Adipocyte (in vitro differentiated cells): ENCODE measurements around the gene ENTPD5.
"Not testable (repeated sequence)": the region's sequence is repeated elsewhere in the genome, so short reads cannot be mapped to it uniquely, and the experiment has no call there.

ENCODE experiments used
- DNase-seq: peaks from one replicate; pipeline ENCODE4 v3.0.0-alpha.2; 2015; ENCODE audit warnings: low read depth
- H3K27me3 ChIP-seq: replicated peaks from 2 replicates; pipeline ENCODE4 v1.7.0; 2013; ENCODE audit warnings: mild to moderate bottlenecking, low read length, moderate library complexity; ENCODE audit not compliant: control insufficient read depth, insufficient read depth
- H3K36me3 ChIP-seq: 2 replicates; pipeline ENCODE4 v1.7.0; 2013; ENCODE audit warnings: low read length, mild to moderate bottlenecking, moderate library complexity; ENCODE audit not compliant: control insufficient read depth, insufficient read depth, severe bottlenecking
- H3K4me1 ChIP-seq: 2 replicates; pipeline ENCODE4 v1.7.0; 2013; ENCODE audit warnings: mild to moderate bottlenecking, low read length, moderate library complexity; ENCODE audit not compliant: control insufficient read depth, insufficient read depth
- H3K4me3 ChIP-seq: 2 replicates; pipeline ENCODE4 v1.7.0; 2013; ENCODE audit warnings: mild to moderate bottlenecking, low read length, moderate library complexity
- H3K9ac ChIP-seq: 2 replicates; pipeline ENCODE4 v1.7.0; 2013; ENCODE audit warnings: mild to moderate bottlenecking, low read length, moderate library complexity
- H3K9me3 ChIP-seq: 2 replicates; pipeline ENCODE4 v1.7.0; 2013; ENCODE audit warnings: mild to moderate bottlenecking, low read length, moderate library complexity; ENCODE audit not compliant: control insufficient read depth

The ENTPD5 gene

DNA sequence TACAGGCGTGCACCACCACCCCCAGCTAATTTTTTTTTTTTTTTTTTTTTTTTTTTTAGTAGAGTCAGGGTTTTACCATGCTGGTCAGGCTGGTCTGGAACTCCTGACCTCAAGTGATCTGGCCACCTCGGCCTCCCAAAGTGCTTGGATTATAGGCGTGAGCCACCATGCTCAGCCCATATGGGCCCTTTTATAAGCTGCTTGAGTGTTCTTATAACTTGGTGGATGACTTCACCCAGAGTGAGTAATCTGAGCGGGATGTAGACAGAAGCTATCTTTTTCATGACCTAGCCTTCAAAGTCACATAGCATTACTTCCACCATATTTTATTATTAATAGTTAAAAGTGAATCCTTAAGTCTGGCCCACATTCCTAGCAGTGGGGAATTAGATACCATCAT lies 16.5 kb upstream of the ENTPD5 start:
- Histone ChIP-seq H3K4me1 (no peaks in the 10 kb centered on the region), H3K27me3 (no peaks in the 10 kb centered on the region), H3K9ac (no peak overlapping the region), H3K4me3 (no peak overlapping the region), H3K9me3 (no peaks in the 10 kb centered on the region), H3K36me3 (no peaks in the 10 kb centered on the region)
- DNase-seq: peak; percentile 30

DNA sequence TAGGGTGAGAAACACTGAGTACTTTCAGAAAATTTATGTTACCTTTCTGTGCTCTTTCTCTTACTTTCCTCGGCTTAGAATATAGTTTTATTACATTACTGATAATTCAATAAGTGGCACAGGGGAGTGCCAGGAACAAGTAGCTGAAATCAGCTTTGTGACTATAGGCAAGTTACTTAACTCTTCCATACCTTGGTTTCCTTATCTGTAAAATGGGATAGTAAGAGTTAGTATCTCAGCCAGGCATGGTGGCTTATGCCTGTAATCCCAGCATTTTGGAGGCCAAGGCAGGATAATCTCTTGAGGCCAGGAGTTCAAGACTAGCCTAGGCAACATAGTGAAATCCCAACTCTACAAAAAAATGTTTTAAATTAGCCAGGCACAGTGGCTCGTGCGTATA lies 15.5 kb upstream of the ENTPD5 start:
- no peaks in the 10 kb centered on the region for H3K4me1 ChIP-seq
- DNase-seq: no peak

DNA sequence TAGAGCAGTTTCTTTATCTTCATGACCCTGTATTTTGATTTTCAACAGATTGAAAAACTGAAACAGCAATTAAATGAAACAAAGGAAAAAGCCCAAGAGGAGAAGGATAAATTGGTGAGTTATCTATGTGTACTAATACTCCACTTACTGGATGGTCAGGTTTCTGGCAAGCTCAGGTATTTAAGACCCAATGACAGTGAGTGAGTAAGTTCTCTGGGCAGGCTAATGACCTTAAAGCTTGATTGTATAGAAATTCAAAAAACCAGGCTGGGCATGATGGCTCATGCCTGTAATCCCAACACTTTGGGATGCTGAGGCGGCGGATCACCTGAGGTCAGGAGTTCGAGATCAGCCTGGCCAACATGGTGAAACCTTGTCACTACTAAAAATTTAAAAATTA lies 10.0 kb upstream of the ENTPD5 start:
- no peaks in the 10 kb centered on the region for H3K9me3 ChIP-seq
- no peaks in the 10 kb centered on the region for H3K27me3 ChIP-seq
- H3K4me1 ChIP-seq: no peaks in the 10 kb centered on the region
- H3K4me3 ChIP-seq: no peak overlapping the region
- no peak overlapping the region for H3K9ac ChIP-seq
- no peaks in the 10 kb centered on the region for H3K36me3 ChIP-seq
- no peak for DNase-seq

More for the DNA sequence above, 15.5 kb upstream of the ENTPD5 start:
- Histone ChIP-seq H3K4me3 (no peak overlapping the region), H3K27me3 (no peaks in the 10 kb centered on the region), H3K9me3 (no peaks in the 10 kb centered on the region), H3K36me3 (no peaks in the 10 kb centered on the region), H3K9ac (no peak overlapping the region)

DNA sequence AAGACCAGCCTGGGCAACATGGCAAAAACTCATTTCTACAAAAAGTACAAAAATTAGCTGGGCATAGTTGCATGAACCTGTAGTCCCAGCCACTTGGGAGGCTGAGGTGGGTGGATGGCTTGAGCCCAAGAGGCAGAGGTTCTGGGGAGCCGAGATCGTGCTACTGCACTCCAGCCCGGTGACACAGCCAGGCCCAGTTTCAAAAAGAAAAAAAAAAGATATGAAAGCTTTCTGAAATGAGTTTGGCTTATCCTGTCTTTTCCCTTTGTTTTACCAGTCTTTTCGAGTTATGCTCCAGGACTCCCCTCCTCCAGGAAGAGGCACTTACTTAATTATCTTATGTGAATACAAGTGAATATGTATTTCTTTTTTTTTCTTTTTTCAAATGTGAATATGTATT lies 3.3 kb upstream of the ENTPD5 start:
- no peaks in the 10 kb centered on the region for H3K36me3 ChIP-seq
- no peaks in the 10 kb centered on the region for H3K9me3 ChIP-seq
- no peak overlapping the region for H3K4me3 ChIP-seq
- no peaks in the 10 kb centered on the region for H3K27me3 ChIP-seq
- H3K9ac ChIP-seq: no peak overlapping the region
- H3K4me1 ChIP-seq: peaks cover 6% of the 10 kb centered on the region
- no peak for DNase-seq

DNA sequence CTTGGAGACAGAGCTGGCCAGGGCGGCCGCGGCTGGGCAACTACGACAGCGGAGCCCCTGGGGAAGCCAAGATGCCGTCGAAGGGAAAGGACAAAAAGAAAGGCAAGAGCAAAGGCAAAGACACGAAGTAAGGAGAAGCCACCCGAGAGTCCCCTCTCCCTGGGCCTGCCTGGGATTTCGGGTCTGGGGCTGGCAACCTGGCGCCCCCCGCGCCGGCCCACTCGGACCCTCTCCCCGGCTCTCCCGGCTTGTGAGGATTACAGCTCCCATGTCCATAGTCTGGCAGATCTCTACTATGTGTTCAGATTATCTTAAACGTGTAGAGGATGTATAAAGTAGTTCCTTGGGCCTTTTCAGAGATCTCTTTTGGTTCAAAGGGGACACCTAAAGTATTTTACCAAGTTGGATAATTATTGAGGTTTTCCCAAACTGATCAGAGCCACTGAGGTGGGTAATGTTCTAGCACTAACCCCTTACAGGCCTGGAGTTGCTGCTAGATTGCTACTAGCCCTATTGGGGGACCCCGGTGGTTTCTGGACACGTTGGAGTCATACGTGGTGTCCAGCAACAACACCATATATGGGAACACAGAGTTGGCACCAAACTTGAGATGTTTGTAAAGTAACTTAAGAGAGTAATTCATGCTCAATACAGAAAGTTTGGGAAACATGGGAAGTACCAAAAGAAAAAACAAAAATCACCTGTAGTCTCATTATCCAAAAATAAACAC lies 485 bp upstream of the ENTPD5 start:
- Histone ChIP-seq H3K4me3 (peak overlapping the region; percentile 99), H3K4me1 (peaks cover 6% of the 10 kb centered on the region), H3K36me3 (no peaks in the 10 kb centered on the region), H3K27me3 (no peaks in the 10 kb centered on the region), H3K9ac (peak overlapping the region; percentile 100), H3K9me3 (no peaks in the 10 kb centered on the region)
- peak; percentile 72 for DNase-seq

DNA sequence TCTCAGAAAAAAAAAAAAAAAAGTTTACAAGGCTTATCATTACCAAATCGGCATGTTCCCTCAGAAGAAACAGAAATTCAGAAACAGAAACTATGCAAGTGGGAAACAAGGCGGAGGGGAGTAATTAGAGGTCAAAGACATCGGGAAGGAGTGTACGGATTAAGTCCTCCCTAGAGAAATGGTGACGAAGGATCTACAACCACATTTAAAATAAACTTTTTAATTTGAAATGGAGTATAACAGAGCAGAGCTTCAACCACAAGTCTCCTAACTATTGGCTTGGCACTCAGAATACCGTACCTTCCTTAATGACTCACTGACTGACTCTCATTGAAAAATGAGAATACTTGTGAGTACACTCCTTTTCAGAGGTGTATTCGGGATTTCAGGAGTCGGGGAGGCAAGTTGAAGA lies 908 bp downstream of the ENTPD5 start:
- no peaks in the 10 kb centered on the region for H3K27me3 ChIP-seq
- DNase-seq: peak; percentile 73
- H3K4me3 ChIP-seq: peak overlapping the region; percentile 99
- H3K9me3 ChIP-seq: no peaks in the 10 kb centered on the region
- peaks cover 10% of the 10 kb centered on the region for H3K4me1 ChIP-seq
- H3K36me3 ChIP-seq: peaks cover 5% of the 10 kb centered on the region
- peak overlapping the region; percentile 100 for H3K9ac ChIP-seq

DNA sequence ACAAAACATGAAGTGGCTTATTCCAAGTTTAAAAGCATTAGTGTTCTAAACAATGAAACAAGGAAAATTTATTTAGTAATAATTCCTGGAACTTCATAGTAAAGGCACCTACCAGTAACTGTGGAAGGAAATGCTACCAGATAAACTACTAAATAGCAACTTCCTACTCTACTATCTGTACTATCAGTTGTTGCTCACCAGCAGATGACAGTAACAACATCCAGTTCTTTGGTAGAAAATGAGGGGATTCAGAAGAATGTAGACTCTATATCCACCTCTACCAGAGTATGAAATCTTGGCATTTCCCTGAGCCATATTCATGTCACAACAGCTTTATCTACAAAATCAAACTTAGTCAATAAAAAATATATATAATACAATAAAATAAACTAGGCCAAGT lies 3.1 kb downstream of the ENTPD5 start:
- no peaks in the 10 kb centered on the region for H3K27me3 ChIP-seq
- H3K4me3 ChIP-seq: no peak overlapping the region
- H3K4me1 ChIP-seq: peaks cover 10% of the 10 kb centered on the region
- H3K9me3 ChIP-seq: no peaks in the 10 kb centered on the region
- no peak overlapping the region for H3K9ac ChIP-seq
- H3K36me3 ChIP-seq: peaks cover 9% of the 10 kb centered on the region
- no peak for DNase-seq

DNA sequence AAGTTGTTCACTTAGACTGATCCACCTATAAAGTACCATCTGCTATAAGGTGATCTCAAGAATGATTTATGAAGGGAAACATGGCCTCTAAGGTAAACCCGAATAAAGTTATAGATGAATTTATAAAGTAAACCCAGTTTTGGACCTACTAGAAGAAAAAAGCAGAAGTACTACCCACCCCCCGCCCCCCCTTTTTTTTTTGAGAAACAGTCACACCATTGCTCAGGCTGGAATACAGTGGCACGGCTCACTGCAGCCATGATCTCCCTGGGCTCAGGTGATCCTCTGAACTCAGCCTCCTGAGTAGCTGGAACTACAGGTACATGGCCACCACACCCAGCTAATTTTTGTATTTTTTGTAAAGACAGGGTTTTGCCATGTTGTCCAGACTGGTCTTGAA lies 3.9 kb downstream of the ENTPD5 start:
- no peak for DNase-seq
- H3K9me3 ChIP-seq: no peaks in the 10 kb centered on the region
- no peak overlapping the region for H3K4me3 ChIP-seq
- no peak overlapping the region for H3K9ac ChIP-seq
- H3K27me3 ChIP-seq: no peaks in the 10 kb centered on the region
- H3K4me1 ChIP-seq: peaks cover 10% of the 10 kb centered on the region
- peaks cover 17% of the 10 kb centered on the region for H3K36me3 ChIP-seq

DNA sequence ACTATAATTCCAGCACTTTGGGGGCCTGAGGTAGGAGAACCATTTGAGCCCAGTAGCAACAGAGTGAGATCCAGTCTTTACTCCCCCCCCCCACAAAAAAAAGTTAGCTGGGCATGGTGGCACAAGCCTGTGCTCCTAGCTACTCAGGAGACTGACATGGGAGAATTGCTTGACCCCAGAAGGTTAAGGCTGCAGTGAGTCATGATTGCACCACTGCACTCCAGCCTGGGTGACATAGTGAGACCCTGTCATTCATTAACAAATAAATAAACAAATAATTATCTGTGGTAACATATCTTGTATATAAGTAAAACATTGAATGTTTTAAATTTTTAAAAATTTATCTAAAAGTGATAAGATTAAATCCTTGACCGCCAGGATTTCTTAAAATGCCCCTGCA lies 4.8 kb downstream of the ENTPD5 start:
- Histone ChIP-seq H3K27me3 (no peaks in the 10 kb centered on the region), H3K36me3 (peaks cover 23% of the 10 kb centered on the region), H3K4me1 (peaks cover 4% of the 10 kb centered on the region), H3K9me3 (no peaks in the 10 kb centered on the region), H3K9ac (no peak overlapping the region), H3K4me3 (no peak overlapping the region)
- DNase-seq: no peak

DNA sequence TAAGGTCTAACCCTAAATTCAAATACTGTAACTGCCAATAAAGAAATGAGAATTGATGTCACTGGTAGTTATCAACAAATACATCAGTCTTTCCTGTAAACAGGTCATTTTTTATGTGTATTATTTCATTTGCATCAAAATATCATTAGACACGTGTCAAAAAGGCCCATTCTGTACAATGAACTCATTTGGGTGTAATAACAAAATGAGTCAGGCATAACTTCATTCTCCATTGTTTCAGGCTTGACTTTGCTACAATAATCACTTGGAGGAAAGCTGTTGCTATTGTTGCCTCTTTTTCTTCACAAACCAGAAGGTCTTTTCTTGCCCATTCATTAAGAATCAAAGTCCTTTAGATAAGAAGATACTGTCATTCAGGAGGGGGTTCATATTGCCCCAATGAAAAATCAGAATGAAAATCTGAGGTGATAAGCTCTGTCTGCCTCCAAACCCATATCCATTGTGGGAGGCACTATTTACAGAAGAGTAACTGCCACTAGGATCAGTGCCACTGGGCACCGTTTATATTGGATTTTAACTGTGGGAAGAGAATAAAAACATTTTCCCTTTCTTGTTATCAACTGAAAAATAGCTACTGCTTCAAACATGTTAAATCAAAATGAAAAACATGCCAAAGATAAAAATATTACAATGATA lies 10.1 kb downstream of the ENTPD5 start:
- no peaks in the 10 kb centered on the region for H3K27me3 ChIP-seq
- H3K9ac ChIP-seq: no peak overlapping the region
- H3K4me3 ChIP-seq: no peak overlapping the region
- H3K4me1 ChIP-seq: peaks cover under 1% of the 10 kb centered on the region
- H3K36me3 ChIP-seq: peaks cover 41% of the 10 kb centered on the region
- no peak for DNase-seq
- H3K9me3 ChIP-seq: no peaks in the 10 kb centered on the region

DNA sequence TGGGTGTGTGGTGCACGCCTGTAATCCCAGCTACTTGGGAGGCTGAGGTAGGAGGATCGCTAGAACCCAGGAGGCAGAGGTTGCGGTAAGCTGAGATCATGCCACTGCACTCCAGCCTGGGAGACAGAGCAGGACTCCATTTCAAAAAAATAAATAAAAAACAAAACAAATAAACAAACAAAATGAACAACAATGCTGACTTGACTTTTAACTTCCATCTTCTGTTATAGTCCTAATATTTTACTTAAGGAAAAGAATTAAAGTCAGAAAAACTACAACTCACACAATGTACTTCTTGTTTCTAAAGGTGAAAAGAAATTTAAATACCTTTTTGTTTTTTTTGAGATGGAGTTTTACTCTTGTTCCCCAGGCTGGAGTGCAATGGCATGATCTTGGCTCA lies 13.4 kb downstream of the ENTPD5 start:
- not testable (repeated sequence) for H3K4me1 ChIP-seq, H3K9ac ChIP-seq, H3K9me3 ChIP-seq, H3K27me3 ChIP-seq, DNase-seq, H3K4me3 ChIP-seq
- H3K36me3 ChIP-seq: peaks cover 40% of the 10 kb centered on the region
